Ishikawa (cell line): ENCODE data around the gene CHMP1A.

Experiments used
- EP300 ChIP-seq: IDR thresholded peaks from 2 replicates; pipeline ENCODE4 v1.6.1; 2012; ENCODE audit warnings: borderline replicate concordance
- TEAD4 ChIP-seq: IDR thresholded peaks from 2 replicates; pipeline ENCODE4 v1.6.1; 2012
- YY1 ChIP-seq: IDR thresholded peaks from 2 replicates; pipeline ENCODE4 v1.6.1; 2012; ENCODE audit warnings: low read depth

GRCh38 chr16:89672177-89672941, 14.9 kb upstream of the CHMP1A start:
- TF ChIP-seq YY1: no peak
- no peak for TF ChIP-seq EP300
- TF ChIP-seq TEAD4: no peak
